HUES64 (cell line): ENCODE data around the gene UAP1L1. TPM values are rescaled to one million over a fixed set of nuclear protein-coding genes. Genes with fewer than 3 reads are reported as not detected.
"Not testable (repeated sequence)": the region's sequence is repeated elsewhere in the genome, so short reads cannot be mapped to it uniquely, and the experiment has no call there.

ENCODE experiments used
- H3K27ac ChIP-seq: 2 replicates; pipeline ENCODE4 v1.7.0; 2013; ENCODE audit warnings: low read depth, low read length, inconsistent platforms
- H3K27me3 ChIP-seq: 2 replicates; pipeline ENCODE4 v1.6.1; 2013; ENCODE audit warnings: mild to moderate bottlenecking, low read length; ENCODE audit not compliant: insufficient read depth
- H3K36me3 ChIP-seq: 2 replicates; pipeline ENCODE4 v1.6.1; 2013; ENCODE audit warnings: mild to moderate bottlenecking, low read length; ENCODE audit not compliant: insufficient read depth
- H3K4me1 ChIP-seq: 2 replicates; pipeline ENCODE4 v1.6.1; 2013; ENCODE audit warnings: mild to moderate bottlenecking, low read length, moderate library complexity; ENCODE audit not compliant: insufficient read depth
- H3K4me3 ChIP-seq: 2 replicates; pipeline ENCODE4 v1.5.1; 2013; ENCODE audit warnings: mild to moderate bottlenecking, low read length, moderate library complexity
- H3K9ac ChIP-seq: 2 replicates; pipeline ENCODE4 v1.6.1; 2013; ENCODE audit warnings: mild to moderate bottlenecking, low read depth, low read length
- H3K9me3 ChIP-seq: 2 replicates; pipeline ENCODE4 v1.6.1; 2013; ENCODE audit warnings: low read depth, low read length; ENCODE audit not compliant: insufficient read depth
- WGBS: fragments of 150-250, 120-280 bp; methylation state at CpG from one replicate; pipeline ENCODE4 v1.1.7; 2013; ENCODE audit warnings: missing lambda C conversion rate; 5-methylcytosine and 5-hydroxymethylcytosine counted together
- polyA plus RNA-seq, 2 experiments: library from polyadenylated mRNA; stranded (reverse); fragments of 50-300 nt; gene quantifications; one replicate each; pipeline ENCODE4 v1.2.3, GENCODE V29; 2013

The UAP1L1 gene, protein sequence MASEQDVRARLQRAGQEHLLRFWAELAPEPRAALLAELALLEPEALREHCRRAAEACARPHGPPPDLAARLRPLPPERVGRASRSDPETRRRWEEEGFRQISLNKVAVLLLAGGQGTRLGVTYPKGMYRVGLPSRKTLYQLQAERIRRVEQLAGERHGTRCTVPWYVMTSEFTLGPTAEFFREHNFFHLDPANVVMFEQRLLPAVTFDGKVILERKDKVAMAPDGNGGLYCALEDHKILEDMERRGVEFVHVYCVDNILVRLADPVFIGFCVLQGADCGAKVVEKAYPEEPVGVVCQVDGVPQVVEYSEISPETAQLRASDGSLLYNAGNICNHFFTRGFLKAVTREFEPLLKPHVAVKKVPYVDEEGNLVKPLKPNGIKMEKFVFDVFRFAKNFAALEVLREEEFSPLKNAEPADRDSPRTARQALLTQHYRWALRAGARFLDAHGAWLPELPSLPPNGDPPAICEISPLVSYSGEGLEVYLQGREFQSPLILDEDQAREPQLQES
- 1.6 TPM for polyA plus RNA-seq (2013, experiment 1 of 2)
- polyA plus RNA-seq (2013, experiment 2 of 2), result 2.9 TPM

DNA sequence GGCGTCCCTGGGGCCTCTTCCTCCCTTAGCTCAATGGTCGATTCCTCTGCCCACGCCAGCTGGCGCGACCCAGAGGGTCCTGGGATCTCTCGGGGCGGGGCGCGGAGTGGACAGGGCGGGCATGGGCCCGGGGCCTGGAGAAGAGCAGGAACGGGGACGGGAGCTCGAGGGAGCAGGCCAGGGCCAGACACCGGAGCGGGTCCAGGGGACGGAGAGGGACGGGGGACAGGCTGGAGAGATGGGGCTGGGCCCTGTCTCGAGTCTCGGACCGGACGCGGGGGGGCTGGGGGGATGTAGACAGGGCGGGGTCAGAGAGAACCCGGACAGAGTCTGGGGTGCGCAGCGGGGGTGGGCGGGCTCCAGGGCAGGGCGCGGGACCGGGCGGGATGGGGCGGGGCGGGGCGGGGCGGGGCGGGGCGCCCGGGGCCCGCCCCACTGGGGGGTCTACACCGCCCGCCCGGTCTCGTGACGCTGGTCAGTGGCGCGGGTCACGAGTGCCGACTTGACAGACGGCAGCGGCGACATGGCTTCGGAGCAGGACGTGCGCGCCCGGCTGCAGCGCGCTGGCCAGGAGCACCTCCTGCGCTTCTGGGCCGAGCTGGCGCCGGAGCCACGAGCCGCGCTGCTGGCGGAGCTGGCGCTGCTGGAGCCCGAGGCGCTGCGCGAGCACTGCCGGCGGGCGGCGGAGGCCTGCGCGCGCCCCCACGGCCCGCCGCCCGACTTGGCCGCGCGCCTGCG, at the start of gene UAP1L1:
UAP1L1 (plus strand) TSS at position 508 of the 738 bp plus-strand sequence; CDS start at position 524, 16 bp downstream.
- Histone ChIP-seq H3K4me3 (peak within 1 kb of the TSS; percentile 58), H3K4me1 (peaks cover 8% of the 10 kb centered on the region; the same call in 1 of the 2 replicates), H3K9me3 (no peaks in the 10 kb centered on the region), H3K36me3 (no peaks in the 10 kb centered on the region), H3K9ac (0 out of 2 replicates have a peak within 1 kb of the TSS, but pooled peaks have one; percentile 18), H3K27ac (no peak within 1 kb of the TSS), H3K27me3 (peaks cover 41% of the 10 kb centered on the region)
- 2% methylated on average over 85 of the region's 87 CpGs for WGBS

DNA sequence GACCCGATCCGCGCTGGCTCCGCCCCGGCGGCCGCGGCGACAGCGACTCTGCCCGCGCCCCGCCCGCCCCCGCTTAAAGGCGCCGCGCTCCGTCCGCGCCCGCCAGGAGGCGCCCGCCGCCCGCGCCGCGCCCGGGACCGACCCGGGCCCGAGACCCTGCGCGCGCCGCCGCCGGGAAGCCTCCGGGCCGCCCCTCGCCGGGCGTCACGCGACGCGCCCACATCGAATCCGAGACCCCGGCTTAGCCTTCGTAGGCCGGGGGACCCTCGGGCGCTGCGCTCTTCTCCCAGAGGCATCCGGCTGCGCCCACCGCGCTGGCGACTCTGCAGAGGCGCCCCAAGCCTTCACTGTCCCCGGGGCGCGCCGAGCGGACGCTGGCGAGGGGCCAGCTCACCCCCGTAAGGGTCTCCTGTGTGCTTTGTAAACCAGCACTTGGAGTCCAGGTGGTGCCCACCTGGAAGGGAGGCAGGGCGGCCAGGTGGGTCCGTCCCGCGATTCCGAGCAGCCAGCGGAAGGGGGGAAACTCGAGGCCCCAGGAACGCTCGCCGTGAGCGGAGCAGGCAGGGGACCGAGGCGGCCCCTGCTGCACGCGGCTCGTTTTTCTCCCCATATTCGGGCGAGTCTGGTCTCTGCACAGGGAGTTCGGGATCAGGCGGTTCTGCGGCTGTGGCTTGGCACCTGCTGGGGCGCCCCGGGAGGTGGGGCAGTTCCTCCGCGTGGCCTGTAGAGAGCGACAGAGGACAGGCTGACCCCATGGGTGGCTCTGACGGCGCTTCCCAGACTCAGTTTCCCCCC, 48.9 kb upstream of the UAP1L1 start:
- peak overlapping the region; percentile 41; the same call in 1 of the 2 replicates for H3K9ac ChIP-seq
- H3K27me3 ChIP-seq, result peaks cover 22% of the 10 kb centered on the region
- WGBS, result 4% methylated on average over 98 of the region's 98 CpGs
- no peaks in the 10 kb centered on the region for H3K9me3 ChIP-seq
- H3K36me3 ChIP-seq, result no peaks in the 10 kb centered on the region
- no peak overlapping the region for H3K27ac ChIP-seq
- no peaks in the 10 kb centered on the region for H3K4me1 ChIP-seq
- peak overlapping the region; percentile 62 for H3K4me3 ChIP-seq

DNA sequence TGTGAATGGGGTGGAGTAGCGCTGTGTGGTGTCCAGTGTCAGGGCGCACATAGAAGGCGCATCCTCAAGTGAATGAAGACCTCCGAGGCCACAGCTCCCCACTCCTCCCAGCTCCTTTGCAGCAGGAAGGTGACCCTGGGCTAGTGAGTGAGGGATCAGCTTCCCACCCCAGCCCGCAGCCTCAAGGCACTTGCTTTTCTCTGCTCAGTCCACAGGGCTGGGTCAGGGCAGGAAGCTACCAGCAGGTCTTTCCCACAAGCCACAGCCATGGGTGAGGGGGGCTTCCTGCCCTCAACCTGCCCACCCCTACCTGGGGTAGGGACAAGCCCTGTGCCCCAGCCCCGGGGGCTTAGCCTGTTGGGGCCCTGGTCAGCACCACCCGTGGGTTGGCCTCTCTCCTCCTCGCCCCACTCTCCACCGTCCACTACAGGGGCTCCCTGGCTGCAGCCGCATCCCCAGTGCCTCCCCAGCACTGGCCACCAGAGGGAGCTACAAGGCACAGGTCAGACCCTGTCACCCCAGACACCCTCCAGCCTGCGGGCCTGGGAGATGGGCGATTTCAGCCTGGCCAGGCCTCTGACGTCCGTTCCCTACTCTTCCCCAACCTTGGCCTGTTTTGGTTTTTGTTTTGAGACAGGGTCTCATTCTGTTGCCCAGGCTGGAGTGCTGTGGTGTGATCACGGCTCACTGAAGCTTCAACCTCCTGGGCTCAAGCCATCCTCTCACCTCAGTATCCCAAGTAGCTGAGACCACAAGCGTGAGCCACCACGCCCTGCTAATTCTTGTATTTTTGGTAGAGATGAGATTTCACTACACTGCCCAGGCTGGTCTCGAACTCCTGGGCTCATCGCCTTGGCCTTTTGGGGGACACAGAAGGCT, 48.0 kb upstream of the UAP1L1 start:
- H3K27ac ChIP-seq, result no peak overlapping the region
- H3K4me3 ChIP-seq, result peak overlapping the region; percentile 62; the same call in 1 of the 2 replicates
- peaks cover 22% of the 10 kb centered on the region for H3K27me3 ChIP-seq
- H3K9me3 ChIP-seq, result no peaks in the 10 kb centered on the region
- WGBS, result 50% methylated on average over 19 of the region's 19 CpGs
- H3K4me1 ChIP-seq, result no peaks in the 10 kb centered on the region
- no peaks in the 10 kb centered on the region for H3K36me3 ChIP-seq
- no peak overlapping the region for H3K9ac ChIP-seq

DNA sequence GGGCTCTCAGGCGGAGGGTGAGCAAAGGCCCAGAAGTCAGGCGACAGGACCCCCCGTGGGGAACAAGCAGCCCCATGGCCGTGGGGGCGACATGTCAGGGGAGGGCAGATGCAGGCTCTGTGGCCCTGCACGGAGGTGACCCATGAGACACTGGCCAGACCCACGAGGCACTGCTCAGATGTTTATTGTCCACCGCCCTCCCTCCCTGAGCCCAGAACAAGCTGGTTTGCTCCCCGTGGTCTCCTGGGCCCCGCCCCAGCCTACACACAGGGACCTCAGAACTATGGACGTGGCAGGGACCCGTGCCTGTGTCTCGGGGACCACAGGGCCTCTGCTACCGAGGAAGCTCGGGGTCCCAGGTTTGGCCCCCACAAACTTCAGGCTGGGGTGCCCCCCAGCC, 47.3 kb upstream of the UAP1L1 start:
- 89% methylated on average over 15 of the region's 15 CpGs for WGBS

DNA sequence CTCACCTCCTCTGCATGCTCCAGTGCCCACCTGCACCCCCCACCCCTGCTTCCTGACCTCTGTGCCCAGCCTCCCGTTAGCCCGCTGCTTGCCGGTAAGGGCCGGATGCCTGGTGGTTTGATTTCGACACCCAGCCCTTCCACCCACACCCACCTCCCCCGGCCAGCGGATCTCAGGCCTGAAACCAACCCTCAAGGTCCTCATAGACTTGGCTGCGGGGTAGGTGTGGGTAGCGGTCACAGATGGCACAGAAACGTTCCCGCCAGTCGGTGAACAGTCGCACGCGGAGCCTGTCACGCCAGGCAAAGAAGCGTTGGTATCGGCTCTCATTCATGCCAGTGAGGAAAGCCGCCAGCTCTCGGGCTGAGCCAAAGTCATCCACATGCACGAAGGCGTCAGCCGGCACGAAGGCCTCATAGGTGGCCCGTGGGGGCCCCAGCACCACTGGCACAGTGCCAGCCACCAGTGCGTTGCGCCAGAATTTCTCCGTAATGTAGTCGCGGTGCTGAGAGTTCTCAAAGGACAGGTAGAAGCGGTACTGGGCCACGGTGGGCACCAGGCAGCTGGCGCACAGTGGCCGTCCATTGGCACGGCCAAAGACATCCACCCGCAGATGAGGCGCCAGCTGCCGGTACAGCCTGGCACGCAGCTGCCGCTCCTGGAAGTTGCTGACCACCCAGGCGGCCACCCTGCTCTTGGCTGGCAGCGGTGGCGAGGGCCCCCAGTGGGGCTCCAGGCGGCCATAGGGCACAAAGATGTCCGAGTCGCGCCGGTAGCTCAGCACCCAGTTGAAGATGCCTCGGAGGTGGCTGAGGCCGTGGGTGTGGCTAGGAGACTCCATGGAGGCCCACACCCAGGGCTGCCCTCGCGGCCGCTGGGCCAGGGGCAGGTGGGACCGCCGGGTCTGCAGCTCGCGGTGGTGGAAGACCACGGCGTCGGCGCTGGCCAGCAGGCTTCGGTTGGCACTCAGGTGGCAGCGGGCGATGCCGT, 46.5 kb upstream of the UAP1L1 start:
- Histone ChIP-seq H3K27me3 (peaks cover 22% of the 10 kb centered on the region), H3K4me1 (no peaks in the 10 kb centered on the region), H3K9ac (no peak overlapping the region), H3K36me3 (no peaks in the 10 kb centered on the region), H3K9me3 (no peaks in the 10 kb centered on the region), H3K27ac (no peak overlapping the region), H3K4me3 (no peak overlapping the region)
- 94% methylated on average over 65 of the region's 65 CpGs for WGBS

More for the DNA sequence above, 47.3 kb upstream of the UAP1L1 start:
- Histone ChIP-seq H3K4me3 (no peak overlapping the region), H3K9me3 (no peaks in the 10 kb centered on the region), H3K27ac (no peak overlapping the region), H3K27me3 (peaks cover 22% of the 10 kb centered on the region), H3K9ac (no peak overlapping the region), H3K36me3 (no peaks in the 10 kb centered on the region), H3K4me1 (no peaks in the 10 kb centered on the region)

DNA sequence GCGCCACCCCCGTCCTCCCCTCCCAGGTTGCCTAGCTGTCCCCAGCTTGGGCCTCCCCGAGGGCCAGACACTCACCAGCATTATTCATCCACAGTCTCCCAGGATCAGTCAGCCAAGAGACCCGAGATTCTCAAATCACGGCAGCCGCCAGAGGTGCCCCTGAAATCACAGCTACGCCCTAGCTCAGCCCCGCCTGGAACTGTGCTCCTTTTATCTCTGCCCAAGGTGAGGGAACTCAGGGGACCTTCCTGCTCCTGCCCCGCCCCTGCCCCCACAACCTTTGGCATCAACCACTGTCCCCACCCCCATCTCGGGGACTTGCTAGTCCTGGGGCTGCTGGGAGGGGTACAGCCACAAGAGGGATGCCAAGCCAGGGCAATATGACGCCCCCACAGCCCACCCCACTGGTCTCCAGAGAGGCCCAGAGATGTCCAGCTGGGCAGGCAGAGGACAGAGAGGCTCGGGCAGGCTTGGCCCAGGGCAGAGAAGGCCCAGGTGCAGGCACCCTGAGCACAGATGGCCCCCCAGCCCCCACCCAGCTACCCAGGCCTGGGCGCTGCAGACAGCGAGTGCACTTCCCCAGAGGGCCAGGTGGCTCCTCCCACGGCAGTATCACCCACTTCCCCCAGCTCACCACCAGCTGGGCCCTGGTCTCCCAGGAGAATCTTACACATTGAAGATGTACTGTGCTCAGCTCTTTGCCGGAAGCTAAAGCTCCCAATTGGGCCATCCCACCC, 45.2 kb upstream of the UAP1L1 start, which contains the start of gene FUT7:
FUT7 (minus strand) TSS at position 185 of the 737 bp plus-strand sequence; CDS start at position 88, 97 bp downstream.
- 82% methylated on average over 16 of the region's 16 CpGs for WGBS
- no peak within 1 kb of the TSS for H3K27ac ChIP-seq
- no peaks in the 10 kb centered on the region for H3K4me1 ChIP-seq
- H3K9me3 ChIP-seq, result no peaks in the 10 kb centered on the region
- no peaks in the 10 kb centered on the region for H3K36me3 ChIP-seq
- no peak within 1 kb of the TSS for H3K4me3 ChIP-seq
- H3K27me3 ChIP-seq, result peaks cover 17% of the 10 kb centered on the region
- H3K9ac ChIP-seq, result no peak within 1 kb of the TSS

DNA sequence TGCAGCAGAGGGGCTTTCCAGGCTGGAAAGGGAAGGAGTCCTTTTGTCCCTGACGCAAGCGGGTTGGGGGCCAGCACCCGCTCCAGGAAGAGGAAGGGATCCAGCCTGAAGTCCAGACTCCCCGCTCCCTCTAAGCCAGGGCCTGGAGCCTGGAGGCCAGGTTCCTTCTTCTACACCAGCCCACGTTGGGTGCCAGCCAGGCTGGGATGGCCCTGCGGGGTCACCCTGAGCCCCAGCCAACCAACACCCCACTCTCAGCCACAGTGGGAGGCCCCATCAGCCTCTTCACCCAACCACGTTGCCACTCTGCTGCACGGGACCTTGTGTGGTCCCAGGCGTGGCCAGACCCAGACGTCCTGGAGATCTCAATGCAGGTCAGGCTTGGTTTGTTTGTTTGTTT, 44.5 kb upstream of the UAP1L1 start:
- no peaks in the 10 kb centered on the region for H3K4me1 ChIP-seq
- peaks cover 10% of the 10 kb centered on the region for H3K27me3 ChIP-seq
- no peak overlapping the region for H3K9ac ChIP-seq
- H3K9me3 ChIP-seq, result no peaks in the 10 kb centered on the region
- no peaks in the 10 kb centered on the region for H3K36me3 ChIP-seq
- no peak overlapping the region for H3K27ac ChIP-seq
- H3K4me3 ChIP-seq, result no peak overlapping the region
- WGBS, result 87% methylated on average over 10 of the region's 10 CpGs

DNA sequence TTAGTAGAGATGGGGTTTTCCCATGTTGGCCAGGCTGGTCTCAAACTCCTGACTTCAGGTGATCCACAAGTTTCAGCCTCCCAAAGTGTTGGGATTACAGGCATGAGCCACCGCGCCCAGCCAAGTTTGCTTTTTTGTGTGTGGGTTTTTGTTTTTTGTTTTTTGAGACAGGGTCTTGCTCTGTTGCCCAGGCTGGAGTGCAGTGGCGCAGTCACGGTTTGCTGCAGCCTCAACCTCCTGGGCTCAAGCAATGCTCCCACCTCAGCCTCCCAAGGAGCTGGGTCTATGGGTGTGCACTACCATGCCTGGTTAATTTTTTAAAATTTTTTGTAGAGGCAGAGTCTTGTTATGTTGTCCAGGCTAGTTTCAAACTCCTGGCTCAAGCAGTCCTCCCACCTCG, 43.8 kb upstream of the UAP1L1 start:
- not testable (repeated sequence) for H3K27me3 ChIP-seq, H3K4me3 ChIP-seq, H3K36me3 ChIP-seq, H3K9ac ChIP-seq, H3K9me3 ChIP-seq, H3K4me1 ChIP-seq, H3K27ac ChIP-seq
- 96% methylated on average over 5 of the region's 5 CpGs for WGBS
